ENCODE results near the gene APOA1.
A peak's percentile ranks its signal among the peaks of the same experiment; 100 is the strongest.
"Not testable (repeated sequence)": the region's sequence is repeated elsewhere in the genome, so short reads cannot be mapped to it uniquely, and the experiment has no call there.

Gene APOA1

GRCh38 chr11:116813781-116814471, 23.5 kb downstream of the APOA1 start:
- no peak for DNase-seq (ENCODE audit: low read depth)

- no peak for DNase-seq (ENCODE audit: low read depth)
These were observed 24.3 kb downstream of the APOA1 start for GRCh38 chr11:116813170-116813569.

GRCh38 chr11:116812109-116812508, 25.3 kb downstream of the APOA1 start:
- no peak for DNase-seq (ENCODE audit: low read depth)

- DNase-seq (ENCODE audit: low read depth): no peak
These were observed 26.2 kb downstream of the APOA1 start for GRCh38 chr11:116811194-116811593.

- DNase-seq (ENCODE audit: low read depth): no peak
These were observed 28.9 kb downstream of the APOA1 start for GRCh38 chr11:116808262-116809175.

GRCh38 chr11:116807601-116808261, 29.7 kb downstream of the APOA1 start:
- DNase-seq (ENCODE audit: low read depth): no peak

GRCh38 chr11:116804001-116804400, 33.4 kb downstream of the APOA1 start:
- DNase-seq (ENCODE audit: low read depth): no peak

GRCh38 chr11:116801662-116802061, 35.8 kb downstream of the APOA1 start:
- not testable (repeated sequence) for DNase-seq (ENCODE audit: low read depth)

GRCh38 chr11:116800610-116801009, 36.8 kb downstream of the APOA1 start:
- no peak for DNase-seq (ENCODE audit: low read depth)

GRCh38 chr11:116798368-116798767, 39.1 kb downstream of the APOA1 start:
- no peak for DNase-seq (ENCODE audit: low read depth)

- DNase-seq (ENCODE audit: low read depth): no peak
These were observed 39.6 kb downstream of the APOA1 start for GRCh38 chr11:116797816-116798215.

- no peak for DNase-seq (ENCODE audit: low read depth)
These were observed 40.9 kb downstream of the APOA1 start for GRCh38 chr11:116796548-116796947.

- DNase-seq (ENCODE audit: low read depth): no peak
These were observed 42.6 kb downstream of the APOA1 start for GRCh38 chr11:116794851-116795250.

- no peak for DNase-seq (ENCODE audit: low read depth)
These were observed 43.7 kb downstream of the APOA1 start for GRCh38 chr11:116793772-116794097.

GRCh38 chr11:116792869-116793771, 44.3 kb downstream of the APOA1 start:
- no peak for DNase-seq (ENCODE audit: low read depth)

GRCh38 chr11:116792144-116792868, 45.1 kb downstream of the APOA1 start:
- DNase-seq (ENCODE audit: low read depth): no peak

GRCh38 chr11:116791813-116792143, 45.6 kb downstream of the APOA1 start, which contains the start of gene APOA5:
TSS of gene APOA5 (minus strand) at chr11:116791879. CDS start at chr11:116791860, 19 bp downstream.
- DNase-seq (ENCODE audit: low read depth): no peak

- DNase-seq (ENCODE audit: low read depth): peak; percentile 66
These were observed 46.2 kb downstream of the APOA1 start for GRCh38 chr11:116791002-116791812.

GRCh38 chr11:116790167-116791001, 47.0 kb downstream of the APOA1 start:
- DNase-seq (ENCODE audit: low read depth): no peak

Data from T follicular helper cell (primary cell).